K562 (cell line): ENCODE measurements around the gene SHTN1. TPM values are rescaled to one million over a fixed set of nuclear protein-coding genes. Genes with fewer than 3 reads are reported as not detected.

Experiments
- ATAC-seq: fragments of 200-7000 bp; cut with Tn5 transposase; 3 replicates; pipeline ENCODE4 v1.9.1; 2020; ENCODE audit warnings: moderate library complexity
- BruUV-seq: library from RNA; stranded (reverse); fragments of 400-500 nt; replicated peaks from 2 replicates; lab custom pipeline; 2021; lab: Mats Ljungman, UMichigan
- CTCF ChIA-PET: fragments of 300-600 bp; formaldehyde crosslinking; extraction: SDS; loops from one replicate; lab custom pipeline; 2021; ENCODE audit warnings: low intra/inter-chr PET ratio; lab: Yijun Ruan, JAX
- POLR2A ChIA-PET: fragments of 300-600, 350-650 bp; sonication (Branson Sonifier 250); formaldehyde crosslinking; extraction: SDS; loops from one replicate; lab custom pipeline; 2021; ENCODE audit warnings: antibody characterized with exemption, inconsistent platforms; lab: Yijun Ruan, JAX
- DNase-seq, 4 experiments: peaks; one replicate each; pipeline versions ENCODE4 v3.0.0 to v3.0.0-alpha.2; 2011 to 2018; ENCODE audit warnings: low spot score in 3 of 4, mixed read lengths in 3 of 4; ENCODE audit errors: extremely low read depth in 1 of 4
- FAIRE-seq: peaks from 2 replicates; lab custom pipeline; 2011; peaks lifted over from hg19 to GRCh38; lab: Jason Lieb, UNC
- H2AFZ ChIP-seq: 2 replicates; pipeline ENCODE4 v1.6.0; 2011; ENCODE audit warnings: low read depth, low read length, control low read depth, inconsistent platforms
- H3K27ac ChIP-seq: fragments of 200-600 bp; 3 replicates; pipeline ENCODE4 v1.8.0; 2011; ENCODE audit warnings: low read depth, mild to moderate bottlenecking, control low read depth, inconsistent platforms, low read length, moderate library complexity, mixed read lengths; ENCODE audit errors: extremely low read depth
- H3K27me3 ChIP-seq, 2 experiments: fragments of 300-600 bp in 1 of 2; 2 replicates in 1 of 2; 3 replicates in 1 of 2; pipeline versions ENCODE4 v1.6.0 to v1.8.0; 2011; ENCODE audit warnings: inconsistent platforms in 2 of 2, low read length in 2 of 2, mild to moderate bottlenecking in 1 of 2, mixed read lengths in 1 of 2, moderate library complexity in 1 of 2; ENCODE audit not compliant: control insufficient read depth in 2 of 2, insufficient read depth in 2 of 2
- H3K36me3 ChIP-seq: fragments of 300-600 bp; 3 replicates; pipeline ENCODE4 v1.8.0; 2011; ENCODE audit warnings: mild to moderate bottlenecking, low read length, inconsistent platforms; ENCODE audit not compliant: control insufficient read depth, insufficient read depth
- H3K4me1 ChIP-seq, 2 experiments: fragments of 200-600 bp in 1 of 2; replicated peaks in 1 of 2; 2 replicates in 1 of 2; 3 replicates in 1 of 2; pipeline versions ENCODE4 v1.5.1 to v1.8.0; 2011; ENCODE audit warnings: inconsistent platforms in 2 of 2, low read length in 2 of 2, mild to moderate bottlenecking in 1 of 2, mixed read lengths in 1 of 2, moderate library complexity in 1 of 2; ENCODE audit not compliant: control insufficient read depth in 2 of 2, insufficient read depth in 2 of 2
- H3K4me2 ChIP-seq: 2 replicates; pipeline ENCODE4 v1.6.1; 2011; ENCODE audit warnings: low read length, control low read depth, inconsistent platforms, mixed read lengths; ENCODE audit not compliant: insufficient read depth
- H3K4me3 ChIP-seq: fragments of 200-600 bp; sonication (generic), shearing (Covaris generic); 2 replicates; pipeline ENCODE4 v1.5.1; 2016; ENCODE audit warnings: control low read depth, inconsistent platforms
- H3K79me2 ChIP-seq: fragments of 200-600 bp; 3 replicates; pipeline ENCODE4 v1.8.0; 2011; ENCODE audit warnings: low read length, inconsistent platforms; ENCODE audit not compliant: control insufficient read depth, insufficient read depth
- H3K9ac ChIP-seq, 2 experiments: 2 replicates each; pipeline versions ENCODE4 v1.6.0 to v1.6.1; 2011; ENCODE audit warnings: low read depth in 2 of 2, low read length in 2 of 2, control low read depth in 1 of 2, inconsistent platforms in 1 of 2, mild to moderate bottlenecking in 1 of 2, mixed read lengths in 1 of 2; ENCODE audit not compliant: insufficient read depth in 1 of 2
- H3K9me1 ChIP-seq: one replicate; pipeline ENCODE4 v1.6.0; 2011; ENCODE audit warnings: inconsistent platforms, mild to moderate bottlenecking, low read length, moderate library complexity; ENCODE audit not compliant: control insufficient read depth, insufficient read depth
- H3K9me3 ChIP-seq: replicated peaks from 2 replicates; pipeline ENCODE4 v1.5.1; 2011; ENCODE audit warnings: low read depth, low read length, inconsistent platforms; ENCODE audit not compliant: control insufficient read depth, insufficient read depth
- H4K20me1 ChIP-seq: replicated peaks from 2 replicates; pipeline ENCODE4 v1.6.1; 2011; ENCODE audit warnings: low read length, inconsistent platforms, mixed read lengths; ENCODE audit not compliant: control insufficient read depth, insufficient read depth
- CBX2 ChIP-seq: fragments of 200-600 bp; sonication (generic); IDR thresholded peaks from one replicate; pipeline ENCODE4 v1.6.1; 2012; ENCODE audit warnings: mild to moderate bottlenecking, low read length, inconsistent platforms; ENCODE audit not compliant: insufficient read depth, poor library complexity, severe bottlenecking
- CHD2 ChIP-seq: IDR thresholded peaks from 2 replicates; pipeline ENCODE4 v1.6.1; 2011; ENCODE audit warnings: low read depth, low read length
- E2F3 ChIP-seq: fragments of 250-450 bp; sonication (Bioruptor Pico); IDR thresholded peaks from 2 replicates; pipeline ENCODE4 v1.4.0; 2020; ENCODE audit warnings: mild to moderate bottlenecking
- ESRRB ChIP-seq: fragments of 250-450 bp; sonication (Bioruptor Pico); IDR thresholded peaks from 2 replicates; pipeline ENCODE4 v1.5.0; 2020; ENCODE audit warnings: mild to moderate bottlenecking, moderate library complexity, borderline replicate concordance
- HMGN3 ChIP-seq: IDR thresholded peaks from 2 replicates; pipeline ENCODE4 v1.6.1; 2011; ENCODE audit warnings: borderline replicate concordance, low read depth, mild to moderate bottlenecking, mixed read lengths, low read length; ENCODE audit not compliant: insufficient read length; ENCODE audit errors: extremely low read depth
- L3MBTL2 ChIP-seq: fragments of 450-650 bp; IDR thresholded peaks from 2 replicates; pipeline ENCODE4 v1.6.1; 2016; ENCODE audit warnings: mild to moderate bottlenecking, moderate library complexity
- MAFG ChIP-seq: fragments of 450-650 bp; conservative IDR thresholded peaks from 2 replicates; pipeline ENCODE4 v1.6.1; 2016; ENCODE audit warnings: missing genetic modification characterization, missing compliant biosample characterization
- MBD1 ChIP-seq: fragments of 250-450 bp; sonication (Bioruptor Pico); IDR thresholded peaks from 2 replicates; pipeline ENCODE4 v1.8.0; 2022; ENCODE audit warnings: inconsistent platforms
- MCM2 ChIP-seq: fragments of 450-650 bp; IDR thresholded peaks from 2 replicates; pipeline ENCODE4 v1.6.1; 2017; ENCODE audit warnings: low read depth, mild to moderate bottlenecking
- ZNF76 ChIP-seq: fragments of 250-450 bp; sonication (Bioruptor Pico); IDR thresholded peaks from 2 replicates; pipeline ENCODE4 v1.4.0; 2020; ENCODE audit warnings: mild to moderate bottlenecking, moderate library complexity, borderline replicate concordance
- WGBS: fragments of 100-300 bp; shearing (Covaris generic); methylation state at CpG from one replicate; pipeline ENCODE4 v1.1.6; 2016; ENCODE audit warnings: low coverage, mixed read lengths; ENCODE audit not compliant: insufficient coverage; ENCODE audit errors: missing lambda C conversion rate; 5-methylcytosine and 5-hydroxymethylcytosine counted together
- in situ Hi-C: fragments of 300-500 bp; cut with MboI; formaldehyde crosslinking; loops from 4 replicates; pipeline ENCODE4 v1.15.0; 2018; ENCODE audit warnings: inconsistent platforms, mixed read lengths
- intact Hi-C: fragments of 100-400 bp; cut with micrococcal nuclease; formaldehyde crosslinking; loops from 2 replicates; pipeline ENCODE4 v1.14.2; 2022
- polyA plus RNA-seq, 8 experiments: library from polyadenylated mRNA; depleted of rRNA in 4 of 8; stranded (reverse) in 5 of 8; unstranded in 3 of 8; fragments of >200 nt; fragmentation: Nextera tagmentation in 2 of 8; fragmentation: Illumina TruSeq in 1 of 8; extraction: Ambion mirVana in 2 of 8; extraction: Trizol in 1 of 8; gene quantifications; 2 replicates each; pipeline versions ENCODE4 v1.2.1 to v1.2.3, GENCODE V29; 2011 to 2014; ENCODE audit warnings: inconsistent platforms in 1 of 8, missing spikeins in 1 of 8
- total RNA-seq, 7 experiments: library from RNA; depleted of rRNA in 6 of 7; stranded (reverse); fragments of >200 nt in 6 of 7; fragmentation: Illumina TruSeq in 2 of 7; extraction: Trizol in 2 of 7; gene quantifications; 2 replicates each; pipeline versions ENCODE4 v1.2.1 to v1.2.3, GENCODE V29; 2011 to 2021; ENCODE audit warnings: low replicate concordance in 1 of 7

SHTN1 gene
- total and polyA plus RNA-seq, 9 of the 15 experiments (the other 6 are each of a cell fraction or from before 2014, with no cell fraction given): 5.4 to 21.3 (median 13.3) TPM

- no peaks in the 10 kb centered on the region for H4K20me1 ChIP-seq
- no peak overlapping the region for H3K4me2 ChIP-seq
- 100% methylated on average over 1 of the region's 2 CpGs for WGBS
- H3K79me2 ChIP-seq: no peaks in the 10 kb centered on the region
- H3K9ac ChIP-seq: no peak overlapping the region
- no peak overlapping the region for H3K4me3 ChIP-seq
- H3K9me3 ChIP-seq: no peaks in the 10 kb centered on the region
- in situ Hi-C loops: no loop called here
- no peaks in the 10 kb centered on the region for H3K4me1 ChIP-seq
- intact Hi-C loops: no loop called here
- CTCF ChIA-PET: no interaction called here
- no peak for DNase-seq
- no peak for FAIRE-seq
- no peak for TF ChIP-seq E2F3 (CRISPR knock-in tag)
- TF ChIP-seq CBX2: no peak
- TF ChIP-seq ZNF76 (CRISPR knock-in tag): no peak
- no peak for TF ChIP-seq ESRRB (CRISPR knock-in tag)
- no peak for TF ChIP-seq MAFG (tag)
- TF ChIP-seq MBD1: no peak
- TF ChIP-seq L3MBTL2: no peak
- TF ChIP-seq MCM2: no peak
- no peak for TF ChIP-seq CHD2
- no peak for TF ChIP-seq HMGN3
- no peak for ATAC-seq
- no peak overlapping the region for H2AFZ ChIP-seq
- H3K36me3 ChIP-seq: peaks cover 53% of the 10 kb centered on the region; the same call in 2 of the 3 replicates
- H3K27me3 ChIP-seq: no peaks in the 10 kb centered on the region
- POLR2A ChIA-PET: no interaction called here
- no TSS peak for BruUV-seq
- no peaks in the 10 kb centered on the region for H3K9me1 ChIP-seq
- H3K27ac ChIP-seq: no peak overlapping the region
These were observed 85.3 kb downstream of the SHTN1 start for GRCh38 chr10:116919706-116920105.
